Adrenal gland (tissue), 5 donors: ENCODE results near the gene DNASE1L2.

Experiments used
- CTCF ChIP-seq, 6 experiments: fragments of 450-650 bp in 4 of 6; fragments of 200-600 bp in 2 of 6; sonication (generic) in 1 of 6; IDR thresholded peaks; 1 replicate in 5 of 6; 2 replicates in 1 of 6; pipeline versions ENCODE4 v1.5.1 to v1.8.0; 2016 to 2021; ENCODE audit warnings: antibody characterized with exemption in 6 of 6, mild to moderate bottlenecking in 2 of 6, moderate library complexity in 1 of 6
- POLR2A ChIP-seq, 2 donors: fragments of 450-650 bp; IDR thresholded peaks; one replicate each; pipeline ENCODE4 v1.6.1; 2017; ENCODE audit warnings: antibody characterized with exemption in 2 of 2, mild to moderate bottlenecking in 2 of 2, moderate library complexity in 1 of 2
- donor health status: DM: no; HTN: no; CAD: no.

- TF ChIP-seq POLR2A (IDR thresholded peaks at IDR 0.05) (no peak), CTCF (IDR thresholded peaks at IDR 0.05) (no peak)
Observed at GRCh38 chr16:2270588-2271470, 34.6 kb downstream of the DNASE1L2 start.
